Activated B cell treated with CpG ODN at 0.5 μM for 24 hours (primary cell): ENCODE results near the gene SLC9A3. TPM values are rescaled to one million over a fixed set of nuclear protein-coding genes. Genes with fewer than 3 reads are reported as not detected.
"Not testable (repeated sequence)": the region's sequence is repeated elsewhere in the genome, so short reads cannot be mapped to it uniquely, and the experiment has no call there.

ENCODE experiments used
- ATAC-seq: fragments of 200-7000 bp; cut with Tn5 transposase; one replicate; pipeline ENCODE4 v1.10.0; 2021; ENCODE audit warnings: low read depth, mild to moderate bottlenecking, moderate library complexity
- CTCF ChIA-PET: fragments of 350-600 bp; sonication (Branson Sonifier 250); formaldehyde crosslinking; loops from one replicate; lab custom pipeline; 2021; ENCODE audit warnings: antibody characterized with exemption; lab: Charles Lee
- POLR2A ChIA-PET: fragments of 350-600 bp; sonication (Branson Sonifier 250); formaldehyde crosslinking; loops from one replicate; lab custom pipeline; 2021; ENCODE audit warnings: antibody characterized with exemption; lab: Charles Lee
- DNase-seq: peaks from one replicate; pipeline ENCODE4 v3.0.0; 2022
- H3K27ac Mint-ChIP-seq: one replicate; pipeline ENCODE4 v1.8.0; 2020; ENCODE audit warnings: mixed read lengths
- H3K27me3 Mint-ChIP-seq: one replicate; pipeline ENCODE4 v1.8.0; 2021; ENCODE audit warnings: mixed read lengths
- H3K36me3 Mint-ChIP-seq: one replicate; pipeline ENCODE4 v1.8.0; 2021; ENCODE audit warnings: low read depth, mixed read lengths
- H3K4me1 Mint-ChIP-seq: one replicate; pipeline ENCODE4 v1.8.0; 2021; ENCODE audit warnings: mixed read lengths
- H3K4me3 Mint-ChIP-seq: one replicate; pipeline ENCODE4 v1.8.0; 2020; ENCODE audit warnings: mild to moderate bottlenecking, mixed read lengths
- H3K9me3 Mint-ChIP-seq: one replicate; pipeline ENCODE4 v1.8.0; 2020; ENCODE audit warnings: mixed read lengths
- CTCF ChIP-seq: fragments of 200-600 bp; IDR thresholded peaks from one replicate; pipeline ENCODE4 v1.8.0; 2022; ENCODE audit warnings: antibody characterized with exemption, mild to moderate bottlenecking
- intact Hi-C: fragments of 100-400 bp; cut with micrococcal nuclease; formaldehyde crosslinking; loops from one replicate; pipeline ENCODE4 v1.15.1; 2024
- total RNA-seq: library from RNA; stranded (reverse); gene quantifications from 2 replicates; pipeline ENCODE4 v1.2.3, GENCODE V29; 2022

The SLC9A3 gene
- total RNA-seq, 1 donor from 2014 or later = 0.20 TPM

GRCh38 chr5:511476-511875, 12.8 kb downstream of the SLC9A3 start:
- ATAC-seq (no peak), DNase-seq (no peak)
- intact Hi-C loops = no loop called here
- no peak overlapping the region for H3K27ac Mint-ChIP-seq
- ChIA-PET CTCF (no interaction called here), POLR2A (no interaction called here)
- peaks cover 24% of the 10 kb centered on the region for H3K27me3 Mint-ChIP-seq
- peaks cover 3% of the 10 kb centered on the region for H3K4me1 Mint-ChIP-seq
- TF ChIP-seq CTCF = no peak
- no peaks in the 10 kb centered on the region for H3K36me3 Mint-ChIP-seq
- H3K9me3 Mint-ChIP-seq = no peaks in the 10 kb centered on the region
- H3K4me3 Mint-ChIP-seq = no peak overlapping the region

GRCh38 chr5:510521-510920, 13.7 kb downstream of the SLC9A3 start:
- Mint-ChIP-seq H3K27ac (no peak overlapping the region), H3K4me1 (peaks cover 3% of the 10 kb centered on the region), H3K9me3 (no peaks in the 10 kb centered on the region), H3K4me3 (no peak overlapping the region), H3K36me3 (no peaks in the 10 kb centered on the region), H3K27me3 (peaks cover 18% of the 10 kb centered on the region)
- CTCF ChIA-PET = no interaction called here
- ATAC-seq = no peak
- no peak for TF ChIP-seq CTCF
- POLR2A ChIA-PET = no interaction called here
- DNase-seq = no peak
- intact Hi-C loops = no loop called here

- H3K4me1 Mint-ChIP-seq = peaks cover 3% of the 10 kb centered on the region
- H3K36me3 Mint-ChIP-seq = no peaks in the 10 kb centered on the region
- H3K27ac Mint-ChIP-seq = peak overlapping the region; percentile 24
- H3K9me3 Mint-ChIP-seq = no peaks in the 10 kb centered on the region
- no peak for TF ChIP-seq CTCF
- ChIA-PET POLR2A (no interaction called here), CTCF (no interaction called here)
- no peak for ATAC-seq
- peaks cover 12% of the 10 kb centered on the region for H3K27me3 Mint-ChIP-seq
- DNase-seq = no peak
- intact Hi-C loops = no loop called here
- H3K4me3 Mint-ChIP-seq = no peak overlapping the region
Observed at GRCh38 chr5:509611-510185, 14.6 kb downstream of the SLC9A3 start.

- POLR2A ChIA-PET, intact Hi-C loops, H3K4me1 Mint-ChIP-seq, H3K9me3 Mint-ChIP-seq, H3K36me3 Mint-ChIP-seq, H3K27ac Mint-ChIP-seq, H3K4me3 Mint-ChIP-seq, ATAC-seq, DNase-seq, CTCF ChIA-PET: not testable (repeated sequence)
- H3K27me3 Mint-ChIP-seq = peaks cover 13% of the 10 kb centered on the region
Observed at GRCh38 chr5:507986-508575, 16.2 kb downstream of the SLC9A3 start.

- intact Hi-C loops = no loop called here
- no peak for ATAC-seq
- Mint-ChIP-seq H3K36me3 (no peaks in the 10 kb centered on the region), H3K27me3 (peaks cover 22% of the 10 kb centered on the region), H3K9me3 (peaks cover 2% of the 10 kb centered on the region), H3K27ac (no peak overlapping the region), H3K4me3 (no peak overlapping the region), H3K4me1 (no peaks in the 10 kb centered on the region)
- no peak for TF ChIP-seq CTCF
- DNase-seq = no peak
- POLR2A ChIA-PET = no interaction called here
- CTCF ChIA-PET = no interaction called here
Observed at GRCh38 chr5:505951-506525, 18.2 kb downstream of the SLC9A3 start.
